Choroid plexus epithelial cell (primary cell): ENCODE data around the gene TOR4A.
"Not testable (repeated sequence)": the region's sequence is repeated elsewhere in the genome, so short reads cannot be mapped to it uniquely, and the experiment has no call there.

ENCODE experiments used
- DNase-seq: peaks from one replicate; pipeline ENCODE4 v3.0.0-alpha.2; 2010; ENCODE audit warnings: low read depth
- H3K4me3 ChIP-seq: 2 replicates; pipeline ENCODE4 v1.5.1; 2011; ENCODE audit warnings: low read depth, mild to moderate bottlenecking, control low read depth, low read length, moderate library complexity
- TF ChIP-seq, protein P1 (sequence below): conservative IDR thresholded peaks from 2 replicates; pipeline ENCODE4 v1.5.1; 2011; ENCODE audit warnings: low read depth, mild to moderate bottlenecking, control low read depth, inconsistent platforms, low read length, moderate library complexity

The TOR4A gene

GRCh38 chr9:137235424-137236237, 41.9 kb upstream of the TOR4A start:
- DNase-seq, result no peak
- H3K4me3 ChIP-seq, result no peak overlapping the region
- TF ChIP-seq, protein P1, sequence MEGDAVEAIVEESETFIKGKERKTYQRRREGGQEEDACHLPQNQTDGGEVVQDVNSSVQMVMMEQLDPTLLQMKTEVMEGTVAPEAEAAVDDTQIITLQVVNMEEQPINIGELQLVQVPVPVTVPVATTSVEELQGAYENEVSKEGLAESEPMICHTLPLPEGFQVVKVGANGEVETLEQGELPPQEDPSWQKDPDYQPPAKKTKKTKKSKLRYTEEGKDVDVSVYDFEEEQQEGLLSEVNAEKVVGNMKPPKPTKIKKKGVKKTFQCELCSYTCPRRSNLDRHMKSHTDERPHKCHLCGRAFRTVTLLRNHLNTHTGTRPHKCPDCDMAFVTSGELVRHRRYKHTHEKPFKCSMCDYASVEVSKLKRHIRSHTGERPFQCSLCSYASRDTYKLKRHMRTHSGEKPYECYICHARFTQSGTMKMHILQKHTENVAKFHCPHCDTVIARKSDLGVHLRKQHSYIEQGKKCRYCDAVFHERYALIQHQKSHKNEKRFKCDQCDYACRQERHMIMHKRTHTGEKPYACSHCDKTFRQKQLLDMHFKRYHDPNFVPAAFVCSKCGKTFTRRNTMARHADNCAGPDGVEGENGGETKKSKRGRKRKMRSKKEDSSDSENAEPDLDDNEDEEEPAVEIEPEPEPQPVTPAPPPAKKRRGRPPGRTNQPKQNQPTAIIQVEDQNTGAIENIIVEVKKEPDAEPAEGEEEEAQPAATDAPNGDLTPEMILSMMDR, result no peak

DNA sequence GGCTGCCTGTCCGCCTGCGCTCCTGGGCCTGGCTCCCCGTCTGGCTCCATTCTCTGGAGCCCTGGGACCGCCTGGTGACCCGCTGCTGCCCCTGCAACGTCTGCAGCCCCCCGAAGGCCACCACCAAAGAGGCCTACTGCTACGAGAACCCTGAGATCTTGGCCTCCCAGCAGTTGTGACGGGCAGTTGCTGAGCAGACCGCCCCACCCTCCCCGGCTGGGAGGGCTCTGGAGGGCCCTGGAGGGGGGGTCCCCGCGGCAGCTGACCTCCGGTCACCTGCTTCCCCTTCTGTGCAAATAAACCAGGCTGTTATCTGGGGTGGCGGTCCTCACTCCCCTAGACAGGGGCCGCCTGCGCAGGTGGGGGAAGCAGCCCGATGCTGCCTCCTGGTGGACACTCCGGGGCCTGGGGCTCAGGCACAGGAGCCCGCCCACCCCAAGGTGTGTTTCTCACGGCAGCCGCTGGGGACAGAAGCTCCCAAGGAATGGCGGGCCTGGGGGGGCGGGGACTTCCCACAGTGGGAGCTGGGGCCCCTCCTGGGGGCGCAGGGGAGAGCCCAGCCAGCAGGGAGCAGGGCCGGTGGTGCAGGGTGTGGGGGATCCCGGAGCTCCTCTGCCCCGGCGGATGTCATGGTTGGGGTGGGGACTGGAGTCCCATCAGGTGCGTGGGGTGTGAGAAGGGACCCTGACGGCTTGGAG, 41.1 kb upstream of the TOR4A start:
- DNase-seq, result peak; percentile 81
- H3K4me3 ChIP-seq, result no peak overlapping the region
- TF ChIP-seq, protein P1, result peak; percentile 96

DNA sequence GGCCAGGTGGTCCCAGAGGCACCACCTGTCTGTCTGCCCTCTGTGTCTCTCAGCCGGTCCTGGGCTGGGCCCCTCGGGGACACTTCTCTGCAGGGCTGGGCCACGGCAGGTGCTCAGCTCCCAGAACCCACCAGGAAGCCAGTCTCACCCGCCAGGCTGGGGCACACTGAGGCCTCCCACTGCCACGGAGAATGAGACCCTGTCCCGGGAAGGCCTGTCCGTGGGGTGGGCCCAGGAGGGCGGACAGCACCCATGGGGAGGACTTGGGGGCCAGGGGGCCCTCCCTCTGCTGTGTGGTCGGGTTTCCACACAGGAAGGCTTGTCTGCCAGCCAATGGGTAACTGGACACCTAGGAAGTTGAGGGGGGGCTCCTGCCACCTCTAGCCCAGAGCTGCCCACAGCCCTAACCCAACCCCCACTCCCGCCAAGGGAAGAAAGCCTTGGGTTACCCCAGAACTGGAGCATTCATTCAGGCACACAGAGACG, 40.5 kb upstream of the TOR4A start:
- DNase-seq, result no peak
- no peak overlapping the region for H3K4me3 ChIP-seq
- TF ChIP-seq, protein P1, result no peak

GRCh38 chr9:137237759-137238726, 39.5 kb upstream of the TOR4A start:
- no peak overlapping the region for H3K4me3 ChIP-seq
- no peak for DNase-seq
- TF ChIP-seq, protein P1, result no peak

GRCh38 chr9:137239541-137240200, 37.9 kb upstream of the TOR4A start:
- peak overlapping the region; percentile 72 for H3K4me3 ChIP-seq
- not testable (repeated sequence) for DNase-seq

- peak; percentile 82 for DNase-seq
- TF ChIP-seq, protein P1, result no peak
- H3K4me3 ChIP-seq, result peak overlapping the region; percentile 72
Observed at GRCh38 chr9:137240318-137240840, 37.1 kb upstream of the TOR4A start.
